ENCODE results near the gene SCAMP3.

GRCh38 chr1:155294520-155295182 lies 32.5 kb upstream of the SCAMP3 start:
- no peak for TF ChIP-seq MXI1 (IDR thresholded peaks at IDR 0.05; ENCODE audit: borderline replicate concordance, low read depth, low read length)
- TF ChIP-seq CTCF (conservative IDR thresholded peaks at IDR 0.05; ENCODE audit: low read depth, low read length) = no peak
- no peak for TF ChIP-seq POLR2A (IDR thresholded peaks at IDR 0.05; ENCODE audit: low read depth, low read length)
- TF ChIP-seq CEBPB (IDR thresholded peaks at IDR 0.05; ENCODE audit: low read depth, low read length) = no peak
- TF ChIP-seq SMC3 (IDR thresholded peaks at IDR 0.05; ENCODE audit: low read depth, low read length) = no peak
- TF ChIP-seq RCOR1 (IDR thresholded peaks at IDR 0.05; ENCODE audit: insufficient replicate concordance, low read length) = no peak
